GM12801 (cell line): ENCODE measurements around the gene SPTB.

Experiments used
- TF ChIP-seq, protein P1 (sequence below): IDR thresholded peaks from one replicate; pipeline ENCODE4 v1.5.1; 2011; ENCODE audit warnings: control low read depth; ENCODE audit not compliant: insufficient read length; ENCODE audit errors: extremely low read depth

SPTB gene

GRCh38 chr14:64868841-64869240 is 10.9 kb downstream of the SPTB start:
- TF ChIP-seq, protein P1, sequence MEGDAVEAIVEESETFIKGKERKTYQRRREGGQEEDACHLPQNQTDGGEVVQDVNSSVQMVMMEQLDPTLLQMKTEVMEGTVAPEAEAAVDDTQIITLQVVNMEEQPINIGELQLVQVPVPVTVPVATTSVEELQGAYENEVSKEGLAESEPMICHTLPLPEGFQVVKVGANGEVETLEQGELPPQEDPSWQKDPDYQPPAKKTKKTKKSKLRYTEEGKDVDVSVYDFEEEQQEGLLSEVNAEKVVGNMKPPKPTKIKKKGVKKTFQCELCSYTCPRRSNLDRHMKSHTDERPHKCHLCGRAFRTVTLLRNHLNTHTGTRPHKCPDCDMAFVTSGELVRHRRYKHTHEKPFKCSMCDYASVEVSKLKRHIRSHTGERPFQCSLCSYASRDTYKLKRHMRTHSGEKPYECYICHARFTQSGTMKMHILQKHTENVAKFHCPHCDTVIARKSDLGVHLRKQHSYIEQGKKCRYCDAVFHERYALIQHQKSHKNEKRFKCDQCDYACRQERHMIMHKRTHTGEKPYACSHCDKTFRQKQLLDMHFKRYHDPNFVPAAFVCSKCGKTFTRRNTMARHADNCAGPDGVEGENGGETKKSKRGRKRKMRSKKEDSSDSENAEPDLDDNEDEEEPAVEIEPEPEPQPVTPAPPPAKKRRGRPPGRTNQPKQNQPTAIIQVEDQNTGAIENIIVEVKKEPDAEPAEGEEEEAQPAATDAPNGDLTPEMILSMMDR, result no peak

DNA sequence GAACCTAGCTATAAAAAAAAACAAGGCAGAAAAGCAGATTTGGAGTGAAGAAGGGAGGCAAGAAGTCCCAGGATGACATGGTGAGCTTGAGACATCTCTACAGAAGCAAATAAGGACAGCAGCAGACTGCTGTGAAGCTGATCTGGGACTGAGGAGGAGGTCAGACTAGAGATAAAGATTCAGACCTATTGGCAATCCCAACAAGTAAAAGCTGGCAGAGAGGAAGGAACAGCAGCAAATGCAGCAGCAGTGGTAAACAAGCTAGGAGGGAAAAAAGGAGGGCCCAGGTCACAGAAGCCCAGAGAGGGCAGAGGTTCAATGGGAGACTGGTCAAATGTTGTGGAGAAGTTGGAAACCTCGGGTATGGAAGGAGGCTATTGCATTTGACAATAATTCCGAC is 11.3 kb downstream of the SPTB start:
- TF ChIP-seq, protein P1, result no peak

DNA sequence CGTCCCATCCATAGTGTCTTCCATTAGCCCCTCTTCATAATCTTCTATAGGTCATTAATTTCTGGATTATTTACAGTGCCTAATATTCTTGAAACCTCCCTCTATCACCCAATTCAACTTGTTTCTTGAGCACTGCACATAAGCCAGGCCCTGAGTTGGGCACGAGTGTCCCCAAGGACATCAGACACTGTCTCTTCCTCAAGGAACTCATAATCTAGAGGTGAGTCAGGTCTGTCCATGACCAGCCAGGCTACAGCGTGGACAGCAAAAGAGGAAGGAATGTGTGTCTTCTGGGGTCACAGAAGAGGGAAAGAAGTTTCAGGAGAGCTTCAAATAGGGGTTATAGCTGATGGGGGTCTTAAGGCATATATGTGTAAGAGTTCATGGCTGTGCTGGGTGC is 12.5 kb downstream of the SPTB start:
- TF ChIP-seq, protein P1, result no peak

GRCh38 chr14:64865992-64866391 is 13.7 kb downstream of the SPTB start:
- TF ChIP-seq, protein P1, result no peak

- TF ChIP-seq, protein P1, result no peak
Measured at GRCh38 chr14:64865109-64865508, 14.6 kb downstream of the SPTB start.

DNA sequence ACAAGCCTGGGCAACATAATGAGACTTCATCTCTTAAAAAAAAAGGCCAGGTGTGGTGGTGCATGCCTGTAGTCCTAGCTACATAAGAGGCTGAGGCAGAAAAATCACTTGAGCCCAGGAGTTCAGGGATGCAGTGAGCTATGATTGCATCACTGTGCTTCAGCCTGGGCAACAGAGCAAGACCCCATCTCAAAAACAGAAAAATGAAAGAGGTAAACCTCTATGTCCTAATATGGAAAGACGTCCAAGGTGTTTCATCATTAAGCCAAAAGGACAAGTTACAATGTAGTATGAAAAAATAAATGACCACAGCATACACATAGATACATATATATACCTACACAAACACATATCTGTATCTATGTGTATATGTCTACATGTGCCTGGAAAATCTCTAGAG is 15.4 kb downstream of the SPTB start:
- TF ChIP-seq, protein P1, result no peak

- TF ChIP-seq, protein P1, result no peak
Measured at GRCh38 chr14:64861916-64862315, 17.8 kb downstream of the SPTB start.

DNA sequence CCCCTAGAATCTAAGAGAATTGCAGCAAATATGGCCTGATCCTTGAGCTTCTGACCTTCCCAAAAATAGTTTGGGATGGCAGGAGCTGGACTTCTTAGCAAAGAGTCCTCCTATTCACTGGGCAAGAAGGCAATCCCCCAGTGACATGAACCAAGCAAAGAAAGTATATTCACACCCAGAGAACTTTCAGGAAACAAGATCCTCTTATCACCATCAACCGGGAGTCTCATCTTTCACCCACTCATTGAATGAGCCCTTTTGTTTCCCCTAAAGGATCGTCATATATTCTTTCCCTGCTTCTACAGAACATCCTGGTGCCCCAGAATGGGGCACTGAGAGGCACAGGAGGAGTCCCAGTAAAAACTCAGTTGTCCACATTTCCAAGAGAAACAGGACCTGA is 19.7 kb downstream of the SPTB start:
- TF ChIP-seq, protein P1, result no peak
